GM21526 (cell line): ENCODE measurements around the gene KRT15.

Experiments
- ATAC-seq: cut with Tn5 transposase; IDR thresholded peaks from one replicate; pipeline ENCODE4 v1.9.1; 2021; ENCODE audit warnings: moderate library complexity; ENCODE audit not compliant: unreplicated experiment, low FRiP score

The KRT15 gene

GRCh38 chr17:41528959-41529353, 10.3 kb upstream of the KRT15 start:
- no peak for ATAC-seq

GRCh38 chr17:41527063-41528023, 8.7 kb upstream of the KRT15 start:
- no peak for ATAC-seq

GRCh38 chr17:41524261-41524660, 5.6 kb upstream of the KRT15 start:
- ATAC-seq = no peak

- no peak for ATAC-seq
These were observed 5.1 kb upstream of the KRT15 start for GRCh38 chr17:41523787-41524186.

GRCh38 chr17:41523225-41523593, 4.5 kb upstream of the KRT15 start:
- no peak for ATAC-seq

GRCh38 chr17:41522301-41523224, 3.9 kb upstream of the KRT15 start:
- ATAC-seq = no peak

GRCh38 chr17:41521574-41522261, 3.0 kb upstream of the KRT15 start:
- ATAC-seq = no peak

- no peak for ATAC-seq
These were observed 2.3 kb upstream of the KRT15 start for GRCh38 chr17:41520821-41521521.

- no peak for ATAC-seq
These were observed 973 bp upstream of the KRT15 start for GRCh38 chr17:41519501-41520224.

GRCh38 chr17:41518031-41518430, 659 bp downstream of the KRT15 start:
- no peak for ATAC-seq

GRCh38 chr17:41516830-41517283, 1.8 kb downstream of the KRT15 start:
- no peak for ATAC-seq

GRCh38 chr17:41516147-41516829, 2.4 kb downstream of the KRT15 start:
- no peak for ATAC-seq

- no peak for ATAC-seq
These were observed 5.5 kb downstream of the KRT15 start for GRCh38 chr17:41513168-41513547.

GRCh38 chr17:41512546-41513167, 6.0 kb downstream of the KRT15 start:
- no peak for ATAC-seq

- no peak for ATAC-seq
These were observed 7.0 kb downstream of the KRT15 start for GRCh38 chr17:41511716-41512115.

GRCh38 chr17:41511116-41511515, 7.6 kb downstream of the KRT15 start:
- no peak for ATAC-seq

GRCh38 chr17:41510251-41511065, 8.2 kb downstream of the KRT15 start:
- ATAC-seq = no peak
